KMS-11 (cell line): ENCODE measurements around the gene TENM4.

Experiments used
- H2AFZ ChIP-seq: fragments of 200-600 bp; sonication (generic); 2 replicates; pipeline ENCODE4 v1.6.1; 2016; ENCODE audit warnings: antibody characterized with exemption, mixed run types, low read depth
- H3K27ac ChIP-seq: fragments of 200-600 bp; sonication (generic); 2 replicates; pipeline ENCODE4 v1.6.1; 2016; ENCODE audit warnings: mild to moderate bottlenecking, mixed run types
- H3K27me3 ChIP-seq: fragments of 200-600 bp; sonication (generic); 2 replicates; pipeline ENCODE4 v1.6.1; 2017; ENCODE audit warnings: mild to moderate bottlenecking, low read depth, mixed run types, moderate library complexity; ENCODE audit not compliant: insufficient read depth
- H3K36me3 ChIP-seq: fragments of 200-600 bp; sonication (generic); 2 replicates; pipeline ENCODE4 v1.6.1; 2017; ENCODE audit warnings: mild to moderate bottlenecking, mixed run types; ENCODE audit not compliant: insufficient read depth
- H3K4me1 ChIP-seq: fragments of 200-600 bp; sonication (generic); 2 replicates; pipeline ENCODE4 v1.6.1; 2016; ENCODE audit warnings: mild to moderate bottlenecking, low read depth, mixed run types; ENCODE audit not compliant: poor library complexity, severe bottlenecking
- H3K4me2 ChIP-seq: fragments of 200-600 bp; sonication (generic); 2 replicates; pipeline ENCODE4 v1.7.0; 2016; ENCODE audit warnings: mild to moderate bottlenecking, mixed run types
- H3K4me3 ChIP-seq: fragments of 200-600 bp; sonication (generic); IDR thresholded peaks from 2 replicates; pipeline ENCODE4 v1.6.1; 2017; ENCODE audit warnings: low read depth, low read length, mixed read lengths; ENCODE audit not compliant: insufficient read depth
- H3K79me2 ChIP-seq: fragments of 200-600 bp; sonication (generic); 2 replicates; pipeline ENCODE4 v1.6.1; 2016; ENCODE audit warnings: low read depth, mixed run types; ENCODE audit not compliant: insufficient read depth
- H3K9ac ChIP-seq: fragments of 200-600 bp; sonication (generic); 2 replicates; pipeline ENCODE4 v1.6.1; 2016; ENCODE audit warnings: mild to moderate bottlenecking, mixed run types
- H4K20me1 ChIP-seq: fragments of 200-600 bp; sonication (generic); 2 replicates; pipeline ENCODE4 v1.6.1; 2016; ENCODE audit warnings: mild to moderate bottlenecking, mixed run types; ENCODE audit not compliant: insufficient read depth
- CTCF ChIP-seq: fragments of 200-600 bp; sonication (generic); conservative IDR thresholded peaks from 2 replicates; pipeline ENCODE4 v1.6.1; 2017; ENCODE audit warnings: low read depth, mild to moderate bottlenecking, antibody characterized with exemption, low read length, moderate library complexity, mixed read lengths

The TENM4 gene

GRCh38 chr11:78838417-78838816 lies 602.4 kb downstream of the TENM4 start:
- H3K4me3 ChIP-seq: no peak overlapping the region
- no peaks in the 10 kb centered on the region for H3K4me1 ChIP-seq
- H2AFZ ChIP-seq: no peak overlapping the region
- no peak overlapping the region for H3K27ac ChIP-seq
- no peaks in the 10 kb centered on the region for H3K27me3 ChIP-seq
- H4K20me1 ChIP-seq: no peaks in the 10 kb centered on the region
- 0 out of 2 replicates have a peak, but pooled peaks have one; percentile 17 for TF ChIP-seq CTCF
- H3K79me2 ChIP-seq: no peaks in the 10 kb centered on the region
- H3K4me2 ChIP-seq: no peak overlapping the region
- H3K9ac ChIP-seq: no peak overlapping the region
- H3K36me3 ChIP-seq: no peaks in the 10 kb centered on the region

- no peak for TF ChIP-seq CTCF
- Histone ChIP-seq H3K36me3 (no peaks in the 10 kb centered on the region), H3K79me2 (no peaks in the 10 kb centered on the region), H3K4me3 (no peak overlapping the region), H2AFZ (no peak overlapping the region), H3K4me1 (no peaks in the 10 kb centered on the region), H4K20me1 (no peaks in the 10 kb centered on the region), H3K9ac (no peak overlapping the region), H3K27me3 (no peaks in the 10 kb centered on the region), H3K4me2 (no peak overlapping the region), H3K27ac (no peak overlapping the region)
These were observed 605.2 kb downstream of the TENM4 start for GRCh38 chr11:78835646-78836045.

- H3K79me2 ChIP-seq: no peaks in the 10 kb centered on the region
- no peak overlapping the region for H3K4me2 ChIP-seq
- TF ChIP-seq CTCF: no peak
- no peak overlapping the region for H3K27ac ChIP-seq
- H3K9ac ChIP-seq: no peak overlapping the region
- H3K27me3 ChIP-seq: no peaks in the 10 kb centered on the region
- no peaks in the 10 kb centered on the region for H3K36me3 ChIP-seq
- H4K20me1 ChIP-seq: no peaks in the 10 kb centered on the region
- H3K4me1 ChIP-seq: no peaks in the 10 kb centered on the region
- H3K4me3 ChIP-seq: no peak overlapping the region
- H2AFZ ChIP-seq: no peak overlapping the region
These were observed 605.9 kb downstream of the TENM4 start for GRCh38 chr11:78834886-78835285.

- H3K27me3 ChIP-seq: no peaks in the 10 kb centered on the region
- no peak overlapping the region for H3K27ac ChIP-seq
- H3K79me2 ChIP-seq: no peaks in the 10 kb centered on the region
- H3K9ac ChIP-seq: no peak overlapping the region
- no peaks in the 10 kb centered on the region for H4K20me1 ChIP-seq
- H3K4me3 ChIP-seq: no peak overlapping the region
- TF ChIP-seq CTCF: no peak
- H2AFZ ChIP-seq: no peak overlapping the region
- no peak overlapping the region for H3K4me2 ChIP-seq
- H3K4me1 ChIP-seq: no peaks in the 10 kb centered on the region
- H3K36me3 ChIP-seq: no peaks in the 10 kb centered on the region
These were observed 607.6 kb downstream of the TENM4 start for GRCh38 chr11:78833237-78833636.
